HG02852 (cell line): ENCODE data around the gene IL12RB2.
"Not testable (repeated sequence)": the region's sequence is repeated elsewhere in the genome, so short reads cannot be mapped to it uniquely, and the experiment has no call there.

ENCODE experiments used
- ATAC-seq: cut with Tn5 transposase; IDR thresholded peaks from one replicate; pipeline ENCODE4 v1.9.1; 2021; ENCODE audit warnings: mild to moderate bottlenecking, moderate library complexity; ENCODE audit not compliant: unreplicated experiment

The IL12RB2 gene

DNA sequence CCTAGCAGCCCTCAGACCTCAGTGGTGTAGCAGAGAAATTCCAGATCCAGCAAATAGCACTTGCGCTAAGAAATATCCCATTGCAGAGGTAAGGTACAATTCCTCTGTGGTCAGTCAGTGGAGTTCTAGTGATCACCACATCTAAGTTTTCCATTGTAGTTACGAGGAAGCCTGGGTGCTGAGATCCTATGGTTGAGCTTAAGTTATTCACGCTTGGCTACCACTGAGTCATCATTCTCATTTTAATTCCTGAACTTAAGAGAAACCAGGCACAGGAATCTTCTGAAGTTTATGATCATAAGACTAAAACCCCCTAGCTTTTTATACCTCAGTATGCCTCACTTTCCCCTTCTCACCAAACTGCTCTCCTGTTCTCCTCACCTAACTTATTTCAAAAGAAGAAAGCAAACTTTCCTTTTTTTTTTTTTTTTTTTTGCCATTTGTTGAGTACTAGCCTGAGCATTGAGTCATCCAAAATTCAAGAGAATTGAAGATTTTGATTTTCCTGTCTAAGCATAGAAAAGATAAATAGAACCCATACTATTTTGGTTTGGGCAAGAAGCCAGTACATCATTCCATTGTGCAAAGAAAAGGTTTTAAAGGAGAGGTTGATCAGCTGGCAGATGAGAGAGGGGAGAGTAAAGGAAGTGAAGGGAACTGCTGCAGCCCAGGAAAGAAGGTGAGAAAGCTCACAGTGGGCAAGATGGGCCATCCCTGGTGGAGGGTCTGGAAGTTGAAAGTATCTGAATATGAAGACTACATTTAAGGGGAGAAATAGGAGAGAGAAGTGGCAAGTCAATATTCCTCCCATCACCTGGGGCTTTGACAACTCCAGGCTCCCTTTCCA lies 82.6 kb downstream of the IL12RB2 start:
- no peak for ATAC-seq

DNA sequence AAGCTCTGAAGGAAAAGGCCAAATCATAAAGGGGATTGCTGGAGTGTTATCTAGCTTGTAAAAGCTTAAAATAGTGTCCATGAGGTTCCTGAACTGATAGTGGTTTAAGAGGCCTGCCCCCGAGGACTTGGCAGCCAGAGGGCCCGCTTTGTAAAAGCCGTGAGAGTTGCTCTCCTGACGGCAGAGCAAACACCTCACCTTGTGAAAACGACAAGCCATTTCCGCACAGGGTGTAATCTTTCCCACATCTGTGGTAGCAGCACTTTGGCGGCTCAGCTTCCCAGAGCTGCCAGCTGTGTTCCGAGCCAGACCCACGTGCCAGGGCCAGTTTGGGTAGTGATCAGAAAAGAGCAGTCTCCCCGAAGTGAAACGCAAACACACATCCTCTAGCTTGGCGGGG lies 85.6 kb downstream of the IL12RB2 start:
- ATAC-seq, result no peak

DNA sequence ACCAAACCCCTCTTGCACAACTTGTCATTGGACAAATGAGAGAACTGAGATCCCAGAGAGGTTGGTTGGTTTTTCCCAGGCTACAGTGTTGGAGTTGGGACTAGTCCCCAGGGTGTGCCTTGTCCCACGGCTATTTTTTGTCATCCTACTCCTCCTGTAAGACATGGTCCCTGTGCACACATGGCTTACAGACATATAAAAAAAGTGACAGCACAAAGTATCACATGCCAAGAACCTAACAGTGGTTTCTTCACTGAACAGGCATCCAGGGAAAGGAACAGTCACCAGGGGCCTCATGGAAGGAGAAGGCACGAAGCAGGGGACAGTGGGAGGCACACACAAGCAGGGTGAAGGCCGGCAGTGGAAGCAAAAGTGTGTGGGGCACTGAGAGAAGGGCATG lies 86.1 kb downstream of the IL12RB2 start:
- ATAC-seq, result no peak

DNA sequence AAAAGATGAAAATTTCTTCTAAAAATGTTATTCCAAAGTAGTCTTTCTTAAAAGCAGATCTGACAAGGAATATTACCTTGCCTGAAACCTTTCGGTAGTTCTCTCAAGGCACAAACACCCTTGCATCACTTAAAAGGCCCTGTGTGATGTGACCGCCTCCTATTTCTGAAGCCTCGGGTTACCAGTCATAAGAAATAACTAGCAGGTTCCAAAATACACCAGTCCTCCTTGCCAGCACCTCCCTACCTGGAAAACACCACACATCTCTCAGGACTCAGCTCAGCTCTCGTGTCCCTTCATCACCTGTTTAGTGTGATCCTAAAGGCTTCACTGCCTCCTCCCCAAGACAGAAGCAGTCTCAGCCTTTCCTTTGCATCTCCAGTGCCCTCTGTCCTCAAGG lies 86.9 kb downstream of the IL12RB2 start:
- no peak for ATAC-seq

DNA sequence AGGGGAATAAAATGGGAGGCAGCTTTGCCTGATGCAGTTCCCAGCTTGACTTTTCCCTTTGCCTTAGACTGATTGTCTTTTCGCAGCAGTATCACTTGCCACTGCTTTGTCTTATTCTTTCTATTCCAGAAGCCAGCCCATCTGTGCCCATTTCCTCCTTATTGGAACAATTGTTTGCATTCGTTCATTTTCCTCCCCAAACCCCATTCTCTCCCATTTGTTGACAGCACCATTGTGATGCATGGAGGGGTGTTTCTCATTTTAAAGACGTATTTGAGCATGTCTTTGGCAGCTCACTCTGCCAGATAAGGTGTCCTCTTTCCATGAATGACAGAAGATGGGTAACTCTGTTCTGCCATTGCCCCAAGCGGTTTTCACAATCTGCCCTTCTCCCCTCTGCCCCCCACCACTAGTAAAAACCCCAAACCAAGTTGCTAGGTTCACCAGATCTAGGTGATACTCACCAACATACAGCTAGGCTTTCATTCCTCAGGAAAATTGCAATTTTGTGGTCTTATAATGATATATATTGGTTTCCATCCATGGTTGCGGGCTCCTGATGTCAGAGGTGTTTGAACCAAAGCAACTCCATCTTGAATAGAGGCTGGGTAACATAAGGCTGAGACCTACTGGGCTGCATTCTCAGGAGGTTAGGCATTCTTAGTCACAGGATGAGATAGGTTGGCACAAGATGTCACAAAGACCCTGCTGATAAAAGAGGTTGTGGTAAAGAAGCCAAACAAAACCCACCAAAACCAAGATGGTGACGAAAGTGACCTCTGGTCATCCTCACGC lies 91.7 kb downstream of the IL12RB2 start:
- no peak for ATAC-seq

DNA sequence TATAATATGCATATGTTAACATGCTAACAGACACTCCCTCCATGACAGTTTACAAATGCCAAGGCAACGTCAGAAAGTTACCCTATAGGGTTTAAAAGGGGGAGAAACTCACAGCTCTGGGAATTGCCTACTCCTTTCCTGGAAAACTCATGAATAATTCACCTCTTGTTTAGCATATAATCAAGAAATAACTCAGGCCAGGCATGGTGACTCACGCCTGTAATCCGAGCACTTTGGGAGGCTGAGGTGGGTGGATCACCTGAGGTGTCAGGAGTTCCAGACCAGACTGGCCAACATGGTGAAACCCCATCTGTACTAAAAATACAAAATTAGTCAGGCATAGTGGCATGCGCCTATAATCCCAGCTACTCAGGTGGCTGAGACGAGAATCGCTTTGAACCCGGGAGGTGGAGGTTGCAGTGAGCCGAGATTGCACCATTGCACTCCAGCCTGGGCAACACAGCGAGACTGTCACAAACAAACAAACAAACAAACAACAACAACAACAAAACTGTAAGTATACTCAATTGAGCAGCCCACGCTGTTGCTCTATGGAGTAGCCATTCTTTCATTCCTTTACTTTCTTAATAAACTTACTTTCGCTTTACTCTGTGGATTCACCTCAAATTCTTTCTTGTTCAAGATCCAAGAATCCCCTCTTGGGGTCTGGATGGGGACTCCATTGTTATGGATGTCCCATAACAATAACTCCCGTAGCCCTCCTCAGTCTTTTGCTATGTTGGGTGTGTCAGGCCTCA lies 92.5 kb downstream of the IL12RB2 start:
- ATAC-seq, result not testable (repeated sequence)

DNA sequence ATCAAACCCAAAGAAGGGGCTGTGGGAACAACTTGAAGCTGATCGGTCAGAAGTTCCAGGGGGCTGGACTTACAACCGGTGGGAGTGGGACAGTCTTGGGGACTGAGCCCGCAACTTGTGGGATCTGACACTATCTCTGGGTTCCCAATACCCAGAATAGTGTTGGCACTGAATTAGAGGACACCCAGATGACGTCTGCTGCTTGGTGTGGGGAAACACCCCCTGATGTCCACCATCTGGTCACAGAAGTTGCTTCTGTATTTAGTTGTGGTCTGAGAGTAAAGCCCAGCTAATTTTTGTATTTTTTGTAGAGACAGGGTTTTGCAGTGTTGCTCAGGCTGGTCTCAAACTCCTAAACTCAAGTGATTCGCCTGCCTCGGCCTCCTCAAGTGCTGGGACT lies 93.8 kb downstream of the IL12RB2 start:
- ATAC-seq, result no peak

DNA sequence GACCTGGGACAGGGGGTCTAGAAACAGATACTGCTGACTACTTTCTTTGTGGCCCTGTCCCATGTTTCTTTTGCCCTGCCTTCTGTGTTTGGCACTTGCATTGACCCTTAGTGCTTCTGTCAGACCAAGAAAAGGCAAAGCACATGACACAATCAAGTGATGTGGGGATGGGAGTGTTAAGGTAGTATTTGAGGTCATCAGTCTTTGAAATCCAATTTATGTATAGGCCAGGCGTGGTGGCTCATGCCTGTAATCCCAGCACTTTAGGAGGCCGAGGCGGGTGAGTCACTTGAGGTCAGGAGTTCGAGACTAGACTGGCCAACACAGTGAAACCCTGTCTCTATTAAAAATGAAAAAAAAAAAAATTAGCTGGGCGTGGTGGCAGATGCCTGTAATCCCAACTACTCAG lies 96.5 kb downstream of the IL12RB2 start:
- ATAC-seq, result no peak

DNA sequence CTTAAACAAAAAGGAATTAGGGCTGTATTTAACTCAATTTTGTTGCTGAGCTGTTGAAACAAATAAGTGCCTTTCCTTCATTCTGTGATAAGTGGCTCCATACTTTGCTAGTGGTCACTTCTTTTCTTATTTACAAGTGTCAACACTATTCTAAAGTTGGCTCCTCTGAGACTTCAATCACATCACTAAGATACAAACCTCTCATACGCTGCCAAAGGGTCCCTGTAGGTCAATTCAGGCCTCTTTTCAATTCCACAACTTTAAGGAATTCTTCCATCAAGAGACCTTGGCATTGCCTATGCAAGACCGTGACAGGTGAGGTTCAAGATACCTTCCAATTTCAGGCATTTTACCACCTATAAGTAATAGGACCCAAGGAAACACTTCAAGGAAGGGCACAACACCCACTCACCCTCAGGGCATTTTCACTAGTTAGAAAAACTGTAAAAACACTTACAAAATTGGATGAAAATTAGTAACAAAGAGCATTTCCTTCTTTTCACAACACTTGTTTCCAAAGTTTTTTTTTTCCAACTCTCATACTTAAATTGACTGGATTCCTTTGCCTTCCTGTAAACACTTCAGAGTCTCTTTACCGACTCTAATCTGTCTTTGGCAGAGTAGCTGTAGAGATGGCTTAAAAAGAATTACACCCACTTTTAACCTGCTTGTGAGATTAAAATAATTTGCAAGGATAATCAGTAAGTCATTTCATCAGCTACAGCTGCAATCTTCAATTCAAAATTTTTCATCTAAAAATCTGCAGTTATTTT lies 98.0 kb downstream of the IL12RB2 start:
- ATAC-seq, result no peak

DNA sequence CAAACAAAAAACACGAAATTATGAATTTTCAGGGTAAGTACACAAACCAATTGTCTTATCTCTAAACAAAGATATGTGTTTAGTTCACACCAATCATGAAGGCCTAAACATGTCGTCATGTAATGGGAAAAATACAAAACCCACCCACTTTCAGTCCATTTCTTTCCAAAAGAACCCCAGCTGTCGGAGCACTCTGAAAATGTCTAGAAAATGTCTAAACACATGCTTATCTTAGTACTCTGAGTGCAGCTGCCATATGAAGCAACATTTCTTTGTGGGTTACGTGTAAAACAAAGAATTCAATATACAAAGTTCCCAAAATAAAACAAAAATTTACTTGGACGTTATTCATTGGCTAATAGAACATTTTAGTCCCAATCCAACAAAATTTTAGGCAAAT lies 99.8 kb downstream of the IL12RB2 start:
- no peak for ATAC-seq

DNA sequence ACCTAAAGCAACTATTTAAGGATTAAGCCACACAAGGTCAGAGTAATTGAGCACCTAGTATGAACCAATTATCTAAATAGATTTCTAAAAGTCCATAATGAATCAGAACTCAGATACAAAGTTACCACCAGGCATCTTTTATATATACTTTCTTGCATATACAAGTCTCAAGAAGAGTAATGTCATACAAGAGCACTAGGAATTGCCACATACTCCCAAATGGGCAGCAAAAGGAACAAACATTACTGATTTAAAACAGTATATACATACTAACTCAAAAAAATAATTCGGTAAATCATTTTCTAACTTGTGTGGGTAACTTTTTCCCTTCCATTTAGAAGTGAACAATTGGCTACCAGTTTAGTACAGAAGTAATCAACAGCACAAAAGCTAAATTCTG lies 100.5 kb downstream of the IL12RB2 start:
- no peak for ATAC-seq

DNA sequence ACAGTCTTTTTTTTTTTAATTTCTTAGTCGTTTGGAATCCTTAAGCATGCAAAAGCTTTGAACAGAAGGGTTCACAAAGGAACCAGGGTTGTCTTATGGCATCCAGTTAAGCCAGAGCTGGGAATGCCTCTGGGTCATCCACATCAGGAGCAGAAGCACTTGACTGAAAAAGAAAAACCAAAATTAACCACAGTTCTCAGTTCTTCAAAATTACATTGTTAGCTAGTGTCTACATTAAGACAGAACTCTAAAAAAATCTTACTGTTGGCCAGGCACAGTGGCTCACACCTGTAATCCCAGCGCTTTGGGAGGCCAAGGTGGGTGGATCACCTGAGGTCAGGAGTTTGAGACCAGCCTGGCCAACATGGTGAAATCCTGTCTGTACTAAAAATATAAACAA lies 105.4 kb downstream of the IL12RB2 start:
- ATAC-seq, result not testable (repeated sequence)

DNA sequence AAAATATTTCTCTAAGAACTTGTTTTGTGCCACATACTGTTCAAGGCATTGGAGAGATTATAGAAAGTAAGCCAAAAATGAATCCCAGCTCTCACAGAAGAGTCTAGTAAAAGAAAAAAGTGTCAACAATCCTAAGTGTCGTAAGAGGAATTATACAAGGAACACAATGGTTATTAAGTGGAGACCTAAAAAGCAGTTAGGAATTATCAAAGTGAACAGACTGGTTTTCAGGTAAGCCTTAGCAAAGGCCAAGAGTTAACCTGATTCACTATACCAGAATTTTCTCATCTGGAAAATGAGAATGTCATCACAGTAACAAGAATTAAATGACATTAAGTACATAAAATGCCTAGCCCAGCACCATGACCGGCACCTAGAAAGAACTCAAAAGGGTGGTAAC lies 106.9 kb downstream of the IL12RB2 start:
- ATAC-seq, result no peak

DNA sequence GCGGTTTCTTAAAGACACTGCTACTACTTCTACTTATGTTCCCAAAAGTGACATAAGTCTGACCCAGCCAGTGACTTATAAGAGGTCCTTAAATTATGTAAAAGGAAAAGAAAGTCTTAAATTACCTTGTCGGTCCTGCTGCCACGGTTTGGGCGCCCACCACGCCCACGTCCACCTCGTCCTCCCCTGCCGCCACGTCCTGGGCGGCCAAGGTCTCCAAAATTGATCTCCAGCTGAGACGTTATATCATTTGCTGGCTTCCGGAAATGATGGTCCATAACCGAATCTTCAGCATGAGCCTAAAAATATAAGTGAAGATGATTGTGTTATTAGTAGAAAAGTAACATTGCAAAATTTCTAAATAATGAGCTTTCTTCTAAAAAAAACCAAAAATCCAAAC lies 107.4 kb downstream of the IL12RB2 start:
- no peak for ATAC-seq

DNA sequence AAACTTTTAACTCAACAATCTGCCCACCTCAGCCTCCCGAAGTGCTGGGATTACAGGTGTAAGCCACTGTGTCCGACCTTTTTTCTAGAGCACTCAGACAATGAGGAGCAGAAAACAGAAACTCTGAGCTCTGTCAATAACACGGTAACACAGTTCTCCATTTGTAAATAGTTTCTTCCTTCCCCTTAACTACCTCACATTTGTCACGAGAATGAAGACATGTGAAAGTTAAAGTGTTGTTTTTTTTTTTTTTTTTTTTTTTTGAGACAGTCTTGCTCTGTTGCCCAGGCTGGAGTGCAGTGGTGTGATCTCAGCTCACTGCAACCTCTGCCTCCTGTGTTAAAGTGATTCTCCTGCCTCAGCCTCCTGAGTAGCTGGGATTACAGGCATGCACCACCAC lies 110.1 kb downstream of the IL12RB2 start:
- not testable (repeated sequence) for ATAC-seq

DNA sequence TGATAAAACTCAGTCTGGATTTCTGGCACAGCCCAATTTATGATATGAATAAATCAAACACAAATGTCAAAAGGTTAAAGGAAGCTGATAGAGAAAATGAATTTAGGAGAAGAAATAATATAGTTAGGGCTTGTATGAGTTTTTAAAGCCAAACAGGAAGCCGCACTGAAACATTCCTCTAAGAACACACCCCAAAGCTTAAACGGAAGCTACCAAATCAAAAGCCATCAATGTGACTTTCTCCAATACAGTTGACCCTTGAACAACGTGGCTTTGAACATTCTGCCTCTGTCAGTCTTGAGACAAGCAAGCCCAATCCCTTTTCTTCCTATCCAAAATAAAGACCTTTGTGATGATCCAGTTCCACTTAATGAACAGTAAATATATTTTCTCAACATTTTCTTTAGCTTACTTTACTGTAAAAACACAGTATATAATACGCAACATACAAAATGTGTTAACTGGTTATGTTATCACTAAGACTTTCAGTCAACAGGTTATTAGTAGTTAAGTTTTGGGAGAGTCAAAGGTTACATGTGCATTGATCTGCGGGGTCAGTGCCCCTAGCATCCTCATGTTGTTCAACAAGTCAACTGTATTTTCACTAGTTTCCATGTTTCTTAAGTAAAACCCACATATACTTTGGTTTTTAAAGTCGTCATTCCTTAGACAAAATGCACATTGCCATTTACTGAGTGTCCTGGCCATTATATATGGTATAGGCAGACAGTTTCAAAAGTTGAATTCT lies 111.3 kb downstream of the IL12RB2 start:
- ATAC-seq, result no peak

DNA sequence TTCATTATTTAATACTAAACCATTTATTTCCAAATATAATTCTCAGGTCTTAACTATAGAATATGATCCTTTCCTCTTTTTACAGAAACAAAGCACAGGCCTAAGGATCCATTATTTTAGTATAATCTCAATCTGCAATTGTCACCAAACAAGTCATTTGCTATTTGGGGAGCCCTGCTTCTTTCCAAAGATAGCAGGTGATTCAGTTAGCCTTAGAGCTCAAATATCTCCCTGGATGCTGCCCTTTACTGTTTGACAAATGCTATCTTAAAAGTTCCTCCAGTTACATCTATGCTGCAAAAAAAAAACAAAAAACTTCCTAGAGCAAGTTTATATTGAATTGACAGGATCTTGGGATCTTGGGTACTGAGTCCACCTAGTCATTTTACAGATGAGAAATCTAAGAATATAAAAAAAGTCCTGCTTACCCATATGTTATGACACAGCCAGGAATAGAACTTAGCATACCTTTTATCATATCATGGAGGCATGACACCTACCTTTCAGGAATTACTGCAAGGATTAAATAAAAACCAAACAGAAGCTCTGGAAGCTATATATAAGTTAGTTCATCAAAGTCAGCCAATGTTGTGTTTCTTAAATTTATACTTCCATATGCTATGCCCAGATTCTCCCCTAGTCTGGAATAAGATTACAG lies 113.3 kb downstream of the IL12RB2 start:
- no peak for ATAC-seq

DNA sequence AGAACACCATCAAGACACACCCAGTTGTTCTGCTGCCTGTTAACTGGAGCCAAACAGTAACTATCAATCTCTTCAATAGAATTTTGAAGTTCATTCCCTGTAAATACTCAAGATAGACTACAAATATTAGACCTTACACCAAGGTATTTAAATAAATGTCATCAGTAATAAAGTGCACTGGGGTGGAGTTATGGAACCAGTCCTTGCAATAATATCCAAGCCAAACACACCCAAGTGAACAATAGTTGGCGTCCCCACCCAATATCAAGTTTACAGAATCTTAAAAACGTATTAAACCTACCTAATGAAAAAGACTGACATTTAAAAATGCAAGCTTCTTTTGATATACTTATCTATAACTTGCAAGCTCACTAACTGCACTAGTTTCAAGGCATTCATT lies 119.8 kb downstream of the IL12RB2 start:
- ATAC-seq, result no peak

DNA sequence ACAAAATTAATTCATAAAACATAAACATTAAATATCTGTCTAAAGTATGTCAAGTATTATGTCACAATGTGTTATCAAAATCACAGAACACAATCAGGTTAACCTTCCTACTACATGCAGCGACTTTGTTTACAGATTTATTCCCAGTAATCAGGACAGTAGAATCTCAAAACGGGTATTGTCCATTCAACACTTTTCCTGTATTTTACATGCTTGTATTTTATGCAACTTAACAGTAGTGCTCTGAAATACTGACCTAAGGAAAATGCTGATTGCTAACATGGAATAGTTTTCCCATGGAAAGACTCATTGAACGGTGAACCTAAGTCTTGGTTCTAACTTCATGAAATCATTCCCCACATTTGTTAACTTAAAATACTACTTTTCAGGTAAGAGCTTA lies 120.3 kb downstream of the IL12RB2 start:
- no peak for ATAC-seq
